Measurements from ENCODE around the gene ESR2.

DNA sequence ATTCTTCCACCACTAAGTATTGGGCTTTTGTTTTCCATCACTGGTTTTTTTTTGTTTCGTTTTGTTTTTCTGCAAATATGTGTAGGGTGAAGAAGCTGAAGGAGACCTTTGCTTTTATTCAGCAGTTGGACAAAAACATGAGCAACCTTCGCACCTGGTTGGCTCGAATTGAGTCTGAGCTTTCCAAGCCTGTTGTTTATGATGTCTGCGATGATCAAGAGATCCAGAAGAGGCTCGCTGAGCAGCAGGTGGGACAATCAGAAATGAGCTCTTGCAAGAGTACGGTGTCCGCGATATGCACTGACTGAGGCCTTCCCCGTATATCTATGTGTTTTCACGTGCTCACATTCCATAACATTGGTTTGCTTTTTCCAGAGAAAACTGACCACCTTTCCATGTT is 91.5 kb downstream of the ESR2 start:
- TF ChIP-seq POLR2A (IDR thresholded peaks at IDR 0.05; ENCODE audit: low read length), result no peak
- no peak for TF ChIP-seq GATA1 (IDR thresholded peaks at IDR 0.05; ENCODE audit: low read depth, low read length)

Measured in erythroblast (primary cell).